NT2/D1 (cell line): ENCODE measurements around the gene PTP4A1.

Experiments used
- SUZ12 ChIP-seq: IDR thresholded peaks from 2 replicates; pipeline ENCODE4 v1.6.1; 2011; ENCODE audit not compliant: insufficient read length, insufficient read depth; ENCODE audit errors: extremely low read depth
- YY1 ChIP-seq: IDR thresholded peaks from 2 replicates; pipeline ENCODE4 v1.6.1; 2011; ENCODE audit not compliant: insufficient read length, insufficient read depth

- no peak for TF ChIP-seq SUZ12
- no peak for TF ChIP-seq YY1
Observed at GRCh38 chr6:63611560-63611959, 39.3 kb downstream of the PTP4A1 start.
